H1 (cell line): ENCODE results near the gene RCHY1. TPM values are rescaled to one million over a fixed set of nuclear protein-coding genes. Genes with fewer than 3 reads are reported as not detected.

Source experiments
- CTCF ChIA-PET: fragments of 300-600 bp; sonication (Branson Sonifier 250); formaldehyde crosslinking; loops from one replicate; lab custom pipeline; 2021; ENCODE audit not compliant: partially characterized antibody; lab: Charles Lee
- POLR2A ChIA-PET: fragments of 300-600 bp; sonication (Branson Sonifier 250); formaldehyde crosslinking; loops from one replicate; lab custom pipeline; 2021; ENCODE audit warnings: inconsistent platforms; ENCODE audit not compliant: partially characterized antibody; lab: Charles Lee
- DNase-seq, 2 experiments: peaks; one replicate each; pipeline versions ENCODE4 v3.0.0 to v3.0.0-alpha.2; 2010 to 2022; ENCODE audit warnings: low spot score in 2 of 2, low read depth in 1 of 2, mixed read lengths in 1 of 2
- FAIRE-seq: peaks from 2 replicates; lab custom pipeline; 2011; peaks lifted over from hg19 to GRCh38; lab: Jason Lieb, UNC
- H2AFZ ChIP-seq: 2 replicates; pipeline ENCODE4 v1.8.1; 2012; ENCODE audit warnings: low read length, inconsistent platforms
- H2AK5ac ChIP-seq: 2 replicates; pipeline ENCODE4 v1.6.1; 2013; ENCODE audit warnings: low read depth, low read length
- H2BK120ac ChIP-seq: replicated peaks from 2 replicates; pipeline ENCODE3; 2013; ENCODE audit warnings: low read depth, low read length, inconsistent platforms
- H2BK12ac ChIP-seq: 2 replicates; pipeline ENCODE4 v1.6.1; 2013; ENCODE audit warnings: low read depth, low read length
- H2BK15ac ChIP-seq: 2 replicates; pipeline ENCODE4 v1.6.1; 2013; ENCODE audit warnings: low read length
- H2BK20ac ChIP-seq: 2 replicates; pipeline ENCODE4 v1.6.1; 2013; ENCODE audit warnings: low read length
- H2BK5ac ChIP-seq: 2 replicates; pipeline ENCODE4 v1.6.1; 2013; ENCODE audit warnings: low read depth, low read length
- H3K14ac ChIP-seq: 2 replicates; pipeline ENCODE4 v1.6.1; 2013; ENCODE audit warnings: inconsistent platforms; ENCODE audit not compliant: insufficient read length
- H3K18ac ChIP-seq: 2 replicates; pipeline ENCODE4 v1.6.1; 2013; ENCODE audit warnings: low read length; ENCODE audit errors: extremely low read depth
- H3K23ac ChIP-seq: 2 replicates; pipeline ENCODE4 v1.6.1; 2013; ENCODE audit warnings: inconsistent platforms; ENCODE audit not compliant: insufficient read length
- H3K23me2 ChIP-seq: 2 replicates; pipeline ENCODE4 v1.6.1; 2013; ENCODE audit warnings: low read depth, low read length
- H3K27ac ChIP-seq: 2 replicates; pipeline ENCODE4 v1.6.1; 2011; ENCODE audit warnings: low read depth, low read length, inconsistent platforms
- H3K27me3 ChIP-seq, 4 experiments: replicated peaks in 1 of 4; 1 replicate in 1 of 4; 2 replicates in 3 of 4; pipeline versions ENCODE4 v1.6.1 to v1.8.1; 2011 to 2013; ENCODE audit warnings: low read length in 3 of 4, mild to moderate bottlenecking in 3 of 4, inconsistent platforms in 2 of 4, mixed read lengths in 2 of 4, moderate library complexity in 1 of 4; ENCODE audit not compliant: control insufficient read depth in 3 of 4, insufficient read depth in 3 of 4; ENCODE audit errors: extremely low read depth in 1 of 4
- H3K36me3 ChIP-seq, 4 experiments: 2 replicates each; pipeline versions ENCODE4 v1.6.1 to v1.8.1; 2011 to 2013; ENCODE audit warnings: mild to moderate bottlenecking in 4 of 4, low read length in 3 of 4, moderate library complexity in 2 of 4, control low read depth in 1 of 4, inconsistent platforms in 1 of 4; ENCODE audit not compliant: insufficient read depth in 4 of 4, control insufficient read depth in 2 of 4
- H3K4ac ChIP-seq: replicated peaks from 2 replicates; pipeline ENCODE3; 2013; ENCODE audit warnings: low read length, low read depth, mixed read lengths, inconsistent platforms; ENCODE audit not compliant: insufficient read length
- H3K4me1 ChIP-seq, 4 experiments: replicated peaks in 1 of 4; 1 replicate in 1 of 4; 2 replicates in 3 of 4; pipeline versions ENCODE4 v1.6.1 to v1.8.1; 2011 to 2013; ENCODE audit warnings: low read length in 3 of 4, inconsistent platforms in 2 of 4, mixed read lengths in 1 of 4; ENCODE audit not compliant: insufficient read depth in 4 of 4, control insufficient read depth in 3 of 4
- H3K4me2 ChIP-seq, 2 experiments: 2 replicates each; pipeline versions ENCODE4 v1.6.1 to v1.8.1; 2011 to 2013; ENCODE audit warnings: low read depth in 2 of 2, low read length in 2 of 2, control low read depth in 1 of 2, inconsistent platforms in 1 of 2, mild to moderate bottlenecking in 1 of 2; ENCODE audit not compliant: insufficient read depth in 1 of 2
- H3K4me3 ChIP-seq, 4 experiments: fragments of 200-600, 300-600 bp in 1 of 4; sonication (generic), shearing (Covaris generic), sonication (Bioruptor Twin) in 1 of 4; 2 replicates each; pipeline versions ENCODE4 v1.5.1 to v1.8.1; 2011 to 2016; ENCODE audit warnings: low read length in 4 of 4, low read depth in 3 of 4, control low read depth in 2 of 4, inconsistent platforms in 2 of 4, mild to moderate bottlenecking in 2 of 4, mixed read lengths in 1 of 4, moderate library complexity in 1 of 4; ENCODE audit not compliant: insufficient read depth in 2 of 4; ENCODE audit errors: extremely low read depth in 1 of 4
- H3K56ac ChIP-seq: replicated peaks from 2 replicates; pipeline ENCODE3; 2013; ENCODE audit warnings: low read depth, mild to moderate bottlenecking, mixed read lengths, low read length, inconsistent platforms; ENCODE audit not compliant: insufficient read length
- H3K79me1 ChIP-seq: 2 replicates; pipeline ENCODE4 v1.6.1; 2013; ENCODE audit warnings: low read depth, low read length, control low read depth
- H3K79me2 ChIP-seq, 2 experiments: 2 replicates each; pipeline versions ENCODE4 v1.6.1 to v1.8.1; 2012 to 2013; ENCODE audit warnings: low read length in 2 of 2, mild to moderate bottlenecking in 2 of 2, inconsistent platforms in 1 of 2; ENCODE audit not compliant: insufficient read depth in 2 of 2, control insufficient read depth in 1 of 2
- H3K9ac ChIP-seq, 4 experiments: replicated peaks in 1 of 4; 1 replicate in 1 of 4; 2 replicates in 3 of 4; pipeline versions ENCODE4 v1.6.1 to v1.8.1; 2011 to 2013; ENCODE audit warnings: low read depth in 3 of 4, low read length in 3 of 4, control low read depth in 2 of 4, mild to moderate bottlenecking in 2 of 4, moderate library complexity in 2 of 4, inconsistent platforms in 1 of 4; ENCODE audit errors: extremely low read depth in 1 of 4
- H3K9me3 ChIP-seq, 2 experiments: 2 replicates each; pipeline versions ENCODE4 v1.6.1 to v1.8.1; 2012 to 2013; ENCODE audit warnings: mild to moderate bottlenecking in 2 of 2, moderate library complexity in 2 of 2, control low read depth in 1 of 2, inconsistent platforms in 1 of 2, low read depth in 1 of 2, low read length in 1 of 2, mixed read lengths in 1 of 2; ENCODE audit not compliant: insufficient read depth in 2 of 2
- H4K20me1 ChIP-seq, 2 experiments: replicated peaks in 1 of 2; 2 replicates each; pipeline versions ENCODE3 to v1.8.1; 2011 to 2013; ENCODE audit warnings: inconsistent platforms in 2 of 2, low read length in 2 of 2, mild to moderate bottlenecking in 1 of 2; ENCODE audit not compliant: insufficient read depth in 2 of 2, control insufficient read depth in 1 of 2
- H4K5ac ChIP-seq: 2 replicates; pipeline ENCODE4 v1.6.1; 2013; ENCODE audit warnings: low read length, low read depth, mixed read lengths, inconsistent platforms; ENCODE audit not compliant: insufficient read length
- H4K8ac ChIP-seq: 2 replicates; pipeline ENCODE4 v1.8.0; 2013; ENCODE audit warnings: mild to moderate bottlenecking, moderate library complexity, low read length, inconsistent platforms; ENCODE audit not compliant: insufficient read depth; ENCODE audit errors: extremely low read depth
- H4K91ac ChIP-seq: replicated peaks from 2 replicates; pipeline ENCODE3; 2013; ENCODE audit warnings: low read length, mixed read lengths, inconsistent platforms; ENCODE audit not compliant: insufficient read length
- ASH2L ChIP-seq: fragments of 200-600, 300-600 bp; sonication (generic); IDR thresholded peaks from one replicate; pipeline ENCODE4 v1.7.1; 2017; ENCODE audit warnings: low read length
- BACH1 ChIP-seq: IDR thresholded peaks from 2 replicates; pipeline ENCODE4 v1.6.1; 2012; ENCODE audit warnings: low read length, improper control_type of control experiment
- CBX8 ChIP-seq: fragments of 300-800, 300-1000 bp; sonication (generic); IDR thresholded peaks from 2 replicates; pipeline ENCODE4 v1.7.1; 2016; ENCODE audit warnings: low read depth, low read length, borderline replicate concordance
- CREB1 ChIP-seq: IDR thresholded peaks from 2 replicates; pipeline ENCODE4 v1.6.1; 2012; ENCODE audit warnings: inconsistent platforms
- RBBP5 ChIP-seq: IDR thresholded peaks from 2 replicates; pipeline ENCODE4 v1.7.1; 2012; ENCODE audit warnings: low read depth, mild to moderate bottlenecking, inconsistent platforms, low read length, moderate library complexity, borderline replicate concordance
- RNF2 ChIP-seq: fragments of 200-900, 300-1000 bp; sonication (generic); IDR thresholded peaks from 2 replicates; pipeline ENCODE4 v1.7.1; 2016; ENCODE audit warnings: borderline replicate concordance, low read depth, mild to moderate bottlenecking, antibody characterized with exemption, low read length; ENCODE audit not compliant: poor library complexity, severe bottlenecking; ENCODE audit errors: missing control alignments
- SAP30 ChIP-seq: fragments of 300-600 bp; sonication (generic); IDR thresholded peaks from 2 replicates; pipeline ENCODE4 v1.7.1; 2012; ENCODE audit warnings: low read length, moderate library complexity, mild to moderate bottlenecking, inconsistent platforms; ENCODE audit not compliant: insufficient read depth, insufficient replicate concordance
- SP1 ChIP-seq: IDR thresholded peaks from 2 replicates; pipeline ENCODE4 v1.6.1; 2011; ENCODE audit warnings: low read depth, low read length
- TEAD4 ChIP-seq: IDR thresholded peaks from 2 replicates; pipeline ENCODE4 v1.6.1; 2012; ENCODE audit warnings: low read depth, low read length, inconsistent platforms, mixed read lengths
- WGBS, 2 experiments: shearing (Covaris generic) in 1 of 2; methylation state at CpG; one replicate each; pipeline versions ENCODE4 v1.1.6 to v1.1.7; 2013 to 2015; ENCODE audit warnings: low lambda C conversion rate in 2 of 2, mixed read lengths in 2 of 2, inconsistent platforms in 1 of 2, low coverage in 1 of 2, missing lambda C conversion rate in 1 of 2; ENCODE audit not compliant: insufficient replicate concordance in 2 of 2, insufficient coverage in 1 of 2, insufficient read length in 1 of 2; ENCODE audit errors: extremely low coverage in 1 of 2, missing lambda C conversion rate in 1 of 2; 5-methylcytosine and 5-hydroxymethylcytosine counted together
- polyA plus RNA-seq, 7 experiments: library from polyadenylated mRNA; depleted of rRNA in 3 of 7; stranded (reverse) in 5 of 7; unstranded in 2 of 7; fragments of >200 nt in 5 of 7; fragments of 200-250 nt in 2 of 7; gene quantifications; 1 replicate in 5 of 7; 2 replicates in 1 of 7; 4 replicates in 1 of 7; pipeline versions ENCODE4 v1.2.1 to v1.2.3, GENCODE V29; 2011 to 2013; ENCODE audit warnings: missing spikeins in 2 of 7, mixed read lengths in 2 of 7
- total RNA-seq: library from RNA; stranded (reverse); fragmentation: NEBNext Ultra II Directional; extraction: Animal tissue kit (Norgen Biotek cat#: 25700); gene quantifications from 2 replicates; pipeline ENCODE4 v1.2.1, GENCODE V29; 2021

Gene RCHY1
- total and polyA plus RNA-seq, 2 of the 8 experiments (the other 6 are each of a cell fraction or from before 2014, with no cell fraction given): 30.3 to 44.0 TPM

GRCh38 chr4:75561789-75562188, 47.6 kb upstream of the RCHY1 start:
- Histone ChIP-seq H3K79me2 (no peaks in the 10 kb centered on the region), H3K18ac (no peak overlapping the region; the same call in 1 of the 2 replicates), H3K4me1 (peaks cover 0 to 5% (median 3%) of the 10 kb centered on the region in 4 experiments; a peak in 2 of 7 replicates), H2BK15ac (no peak overlapping the region; the same call in 1 of the 2 replicates), H3K56ac (no peak overlapping the region), H4K91ac (no peak overlapping the region), H2BK20ac (no peak overlapping the region), H4K5ac (peak overlapping the region; percentile 28), H4K8ac (peak overlapping the region; percentile 54; the same call in 1 of the 2 replicates), H2AFZ (0 out of 2 replicates have a peak overlapping the region, but pooled peaks have one; percentile 15), H3K9ac (no peak overlapping the region), H3K36me3 (no peaks in the 10 kb centered on the region), H3K14ac (no peak overlapping the region), H2AK5ac (no peak overlapping the region), H2BK12ac (peak overlapping the region; percentile 5; the same call in 1 of the 2 replicates), H3K4me3 (no peak overlapping the region), H2BK120ac (no peak overlapping the region), H3K9me3 (no peaks in the 10 kb centered on the region), H3K4me2 (peak overlapping the region; percentile 15 to 45; a peak in 2 of 4 replicates), H3K4ac (no peak overlapping the region), H3K23me2 (no peaks in the 10 kb centered on the region), H2BK5ac (no peak overlapping the region), H4K20me1 (no peaks in the 10 kb centered on the region), H3K23ac (no peak overlapping the region), H3K79me1 (no peaks in the 10 kb centered on the region), H3K27ac (no peak overlapping the region), H3K27me3 (no peaks in the 10 kb centered on the region)
- DNase-seq (peak in 1 of 2 experiments; percentile 33), FAIRE-seq (peak; percentile 88)
- ChIA-PET CTCF (interaction anchor here (1.3 kb wide), 1 partner anchor 333 kb away, joined by 5 read pairs; no protein-coding TSS in a partner anchor), POLR2A (interaction anchor here (1.7 kb wide), 1 partner anchor 15 kb away, joined by 4 read pairs; no protein-coding TSS in a partner anchor)
- 76% methylated on average over 8 of the region's 8 CpGs; no CpG with 5 or more reads in 1 of the 2 experiments for WGBS, 2 experiments
- TF ChIP-seq CREB1 (0 out of 2 replicates have a peak, but pooled peaks have one; percentile 43), SAP30 (no peak), ASH2L (peak; percentile 55), TEAD4 (peak; percentile 95), CBX8 (no peak), BACH1 (no peak), SP1 (peak; percentile 47; the same call in 1 of the 2 replicates), RNF2 (no peak), RBBP5 (peak; percentile 53; the same call in 1 of the 2 replicates)
